Nephron progenitor cell (in vitro differentiated cells): ENCODE data around the gene STING1.
A peak's percentile ranks its signal among the peaks of the same experiment; 100 is the strongest.
"Not testable (repeated sequence)": the region's sequence is repeated elsewhere in the genome, so short reads cannot be mapped to it uniquely, and the experiment has no call there.

Experiments
- DNase-seq: peaks from one replicate; pipeline ENCODE4 v3.0.0; 2021
- H3K27ac Mint-ChIP-seq: 2 replicates; pipeline ENCODE4 v1.8.0; 2021; ENCODE audit warnings: mild to moderate bottlenecking, moderate library complexity, mixed read lengths
- H3K27me3 Mint-ChIP-seq: 2 replicates; pipeline ENCODE4 v1.8.0; 2021; ENCODE audit warnings: mild to moderate bottlenecking, low read depth, mixed read lengths; ENCODE audit not compliant: poor library complexity
- H3K36me3 Mint-ChIP-seq: 2 replicates; pipeline ENCODE4 v1.8.0; 2021; ENCODE audit warnings: low read depth, mixed read lengths
- H3K4me1 Mint-ChIP-seq: 2 replicates; pipeline ENCODE4 v1.8.0; 2021; ENCODE audit warnings: mixed read lengths
- H3K4me3 Mint-ChIP-seq: 2 replicates; pipeline ENCODE4 v1.8.0; 2021; ENCODE audit warnings: mild to moderate bottlenecking, moderate library complexity, mixed read lengths
- H3K9me3 Mint-ChIP-seq: 2 replicates; pipeline ENCODE4 v1.8.0; 2021; ENCODE audit warnings: mild to moderate bottlenecking, moderate library complexity, mixed read lengths
- TF ChIP-seq, protein P1 (sequence below): fragments of 200-600 bp; sonication (generic); IDR thresholded peaks from 2 replicates; pipeline ENCODE4 v1.5.0; 2021; ENCODE audit warnings: antibody characterized with exemption

STING1 gene

DNA sequence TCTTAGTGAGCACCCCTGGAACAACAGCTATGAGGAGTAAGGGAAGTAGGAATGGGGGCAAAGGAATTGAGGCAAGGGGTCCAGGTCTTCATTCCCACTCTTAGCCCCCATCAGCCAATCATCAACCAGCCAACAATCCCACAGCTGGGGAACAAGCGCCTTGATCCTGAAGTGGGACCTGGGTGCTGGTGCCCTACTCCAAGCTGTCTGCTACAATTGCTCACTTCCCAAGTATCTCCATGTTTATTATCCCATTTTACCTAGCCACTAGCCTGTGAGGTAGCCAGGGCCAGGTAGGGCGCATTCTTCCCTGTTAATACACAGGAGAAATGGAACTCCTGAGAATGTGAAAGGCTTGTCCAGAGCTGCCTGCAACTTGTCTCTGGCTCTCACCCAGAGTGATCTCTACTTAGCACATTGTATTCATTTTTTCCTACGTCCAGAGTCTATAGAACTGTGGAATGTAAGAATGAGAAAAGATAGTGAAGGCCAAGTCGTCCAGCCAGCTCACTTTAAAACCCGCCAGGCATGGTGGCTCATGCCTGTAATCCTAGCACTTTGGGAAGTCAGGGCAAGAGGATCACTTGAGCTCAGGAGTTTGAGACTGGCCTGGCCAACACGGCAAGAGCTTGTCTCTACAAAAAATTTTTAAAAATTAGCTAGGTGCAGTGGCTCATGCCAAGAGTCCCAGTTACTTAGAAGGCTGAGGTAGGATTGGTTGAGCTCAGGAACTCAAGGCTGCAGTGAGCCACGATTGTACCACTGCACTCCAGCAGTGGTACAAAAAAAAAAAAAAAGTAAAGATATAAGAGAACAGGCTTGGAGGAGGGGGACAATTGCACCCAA lies 37.0 kb downstream of the STING1 start:
- Mint-ChIP-seq H3K4me1 (peaks cover 21% of the 10 kb centered on the region), H3K27me3 (peaks cover 36% of the 10 kb centered on the region), H3K36me3 (no peaks in the 10 kb centered on the region), H3K9me3 (no peaks in the 10 kb centered on the region), H3K4me3 (no peak overlapping the region), H3K27ac (no peak overlapping the region)
- DNase-seq: no peak
- TF ChIP-seq, protein P1, sequence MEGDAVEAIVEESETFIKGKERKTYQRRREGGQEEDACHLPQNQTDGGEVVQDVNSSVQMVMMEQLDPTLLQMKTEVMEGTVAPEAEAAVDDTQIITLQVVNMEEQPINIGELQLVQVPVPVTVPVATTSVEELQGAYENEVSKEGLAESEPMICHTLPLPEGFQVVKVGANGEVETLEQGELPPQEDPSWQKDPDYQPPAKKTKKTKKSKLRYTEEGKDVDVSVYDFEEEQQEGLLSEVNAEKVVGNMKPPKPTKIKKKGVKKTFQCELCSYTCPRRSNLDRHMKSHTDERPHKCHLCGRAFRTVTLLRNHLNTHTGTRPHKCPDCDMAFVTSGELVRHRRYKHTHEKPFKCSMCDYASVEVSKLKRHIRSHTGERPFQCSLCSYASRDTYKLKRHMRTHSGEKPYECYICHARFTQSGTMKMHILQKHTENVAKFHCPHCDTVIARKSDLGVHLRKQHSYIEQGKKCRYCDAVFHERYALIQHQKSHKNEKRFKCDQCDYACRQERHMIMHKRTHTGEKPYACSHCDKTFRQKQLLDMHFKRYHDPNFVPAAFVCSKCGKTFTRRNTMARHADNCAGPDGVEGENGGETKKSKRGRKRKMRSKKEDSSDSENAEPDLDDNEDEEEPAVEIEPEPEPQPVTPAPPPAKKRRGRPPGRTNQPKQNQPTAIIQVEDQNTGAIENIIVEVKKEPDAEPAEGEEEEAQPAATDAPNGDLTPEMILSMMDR: no peak

DNA sequence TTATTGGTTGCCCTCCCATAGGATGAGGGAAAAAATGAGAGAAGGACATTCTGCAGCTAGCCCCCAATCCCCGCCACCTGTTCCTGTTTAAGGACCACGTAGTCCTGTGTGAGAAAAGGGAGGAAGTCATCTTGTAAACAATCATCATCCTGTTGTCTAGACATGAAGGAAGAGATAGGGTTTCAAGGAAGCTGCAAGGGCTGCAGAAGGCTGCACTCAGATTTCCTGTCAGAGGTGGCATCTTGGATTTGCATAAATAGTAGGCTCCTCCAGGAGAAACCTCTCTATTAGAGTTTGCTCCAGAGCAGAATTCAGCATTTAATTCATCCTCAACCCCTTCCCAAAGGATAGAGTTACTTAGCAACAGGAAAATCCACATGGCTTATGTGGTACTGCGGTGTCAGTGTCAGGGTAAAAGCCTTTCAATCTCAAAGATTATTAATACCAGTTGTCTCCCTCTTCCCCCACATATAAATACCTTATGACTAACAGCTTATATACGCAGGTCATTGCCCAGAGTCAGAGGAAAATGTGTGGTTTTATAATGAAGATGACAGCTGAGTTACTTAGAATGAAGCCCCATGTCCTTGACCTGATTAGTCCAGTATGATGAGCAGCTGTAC lies 38.6 kb downstream of the STING1 start:
- no peak overlapping the region for H3K27ac Mint-ChIP-seq
- no peaks in the 10 kb centered on the region for H3K36me3 Mint-ChIP-seq
- TF ChIP-seq, protein P1: no peak
- no peak overlapping the region for H3K4me3 Mint-ChIP-seq
- DNase-seq: no peak
- H3K4me1 Mint-ChIP-seq: peaks cover 30% of the 10 kb centered on the region
- H3K27me3 Mint-ChIP-seq: peaks cover 31% of the 10 kb centered on the region
- H3K9me3 Mint-ChIP-seq: no peaks in the 10 kb centered on the region

DNA sequence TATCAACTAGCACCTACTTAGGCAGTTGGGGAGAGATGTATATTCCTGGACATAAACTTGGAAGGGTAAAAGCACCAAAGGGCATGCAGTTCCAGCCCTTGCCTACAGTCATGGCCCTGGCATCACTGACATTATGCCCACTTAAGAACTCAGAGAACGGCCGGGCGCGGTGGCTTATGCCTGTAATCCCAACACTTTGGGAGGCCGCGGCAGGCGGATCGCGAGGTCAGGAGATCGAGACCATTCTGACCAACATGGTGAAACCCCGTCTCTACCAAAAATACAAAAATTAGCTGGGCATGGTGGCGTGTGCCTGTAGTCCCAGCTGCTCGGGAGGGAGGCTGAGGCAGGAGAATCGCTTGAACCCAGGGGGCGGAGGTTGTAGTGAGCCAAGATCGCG lies 42.1 kb downstream of the STING1 start:
- H3K9me3 Mint-ChIP-seq, DNase-seq, H3K4me3 Mint-ChIP-seq, H3K27ac Mint-ChIP-seq: not testable (repeated sequence)
- Mint-ChIP-seq H3K27me3 (peaks cover 13% of the 10 kb centered on the region), H3K36me3 (peaks cover 12% of the 10 kb centered on the region), H3K4me1 (peaks cover 45% of the 10 kb centered on the region)

DNA sequence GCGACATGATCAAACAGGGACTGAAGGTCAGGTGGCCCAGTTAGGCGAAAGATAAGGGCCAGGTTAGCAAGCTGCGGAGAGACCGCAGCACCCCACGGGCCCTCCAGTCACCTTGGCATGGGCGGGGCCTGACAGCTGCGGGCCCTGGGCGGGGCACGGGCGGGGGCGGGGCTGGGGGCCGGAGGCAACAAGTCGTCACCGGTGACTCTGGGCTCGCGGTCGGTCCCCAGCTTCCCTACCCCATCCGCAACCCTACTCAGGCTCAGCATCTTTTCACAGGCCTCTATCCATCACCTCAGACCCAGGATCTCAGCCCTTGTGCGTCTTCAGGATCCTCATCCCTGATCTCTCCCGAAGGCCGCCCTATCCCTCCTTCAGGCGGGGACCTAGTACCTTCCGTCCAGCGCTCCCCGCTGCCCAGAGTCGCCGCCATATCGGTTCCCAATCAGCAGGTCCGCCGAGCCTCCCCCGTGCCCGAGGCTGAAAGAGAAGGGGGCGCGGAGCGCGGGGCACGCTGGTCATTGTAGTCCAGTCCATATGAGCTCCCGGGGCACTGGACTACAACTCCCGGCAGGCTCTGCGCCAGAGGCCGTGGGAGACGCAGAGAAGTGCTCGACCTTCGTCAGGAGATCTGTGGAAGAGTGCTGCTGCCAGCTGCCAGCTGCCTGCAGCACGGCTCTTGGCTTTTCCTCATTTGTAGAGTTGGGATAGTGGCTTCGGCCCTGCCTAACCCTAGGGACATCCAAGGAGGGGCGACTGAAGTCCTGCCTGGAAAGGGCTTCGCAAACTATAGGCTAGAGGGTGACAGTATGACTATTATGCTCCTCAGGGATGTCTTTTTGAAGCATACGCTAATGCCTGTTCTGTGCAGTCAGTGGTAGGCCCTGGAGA lies 43.3 kb downstream of the STING1 start, which contains the start of gene DNAJC18:
TSS of gene DNAJC18 (minus strand) at position 513 of the 891 bp plus-strand sequence. CDS start at position 433, 80 bp downstream.
- H3K9me3 Mint-ChIP-seq: no peaks in the 10 kb centered on the region
- H3K36me3 Mint-ChIP-seq: peaks cover 21% of the 10 kb centered on the region

DNA sequence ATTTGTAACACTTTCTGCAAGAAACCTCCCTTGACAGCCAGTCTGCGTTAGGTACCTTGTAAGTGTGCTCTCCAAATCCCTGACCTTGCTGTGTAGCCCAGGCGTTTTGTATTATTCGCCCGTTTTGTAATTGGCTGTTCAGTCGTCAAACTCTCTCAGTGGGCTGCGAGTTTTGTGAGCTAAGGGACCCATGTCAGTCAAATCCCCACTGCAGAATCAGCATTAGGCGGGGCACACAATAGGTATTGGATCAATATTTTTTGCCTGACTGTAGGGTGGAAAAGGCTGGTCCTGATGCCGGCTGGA lies 43.9 kb downstream of the STING1 start:
- H3K4me1 Mint-ChIP-seq: peaks cover 39% of the 10 kb centered on the region
- H3K27ac Mint-ChIP-seq: no peak overlapping the region
- no peaks in the 10 kb centered on the region for H3K9me3 Mint-ChIP-seq
- TF ChIP-seq, protein P1: no peak
- peak overlapping the region; percentile 96 for H3K4me3 Mint-ChIP-seq
- H3K36me3 Mint-ChIP-seq: peaks cover 21% of the 10 kb centered on the region
- DNase-seq: no peak
- peaks cover 12% of the 10 kb centered on the region for H3K27me3 Mint-ChIP-seq

More for the DNA sequence above, 43.3 kb downstream of the STING1 start, which contains the start of gene DNAJC18:
- peak; percentile 95 for DNase-seq
- peak within 1 kb of the TSS; percentile 99 for H3K27ac Mint-ChIP-seq
- peak within 1 kb of the TSS; percentile 96 for H3K4me3 Mint-ChIP-seq
- H3K4me1 Mint-ChIP-seq: peaks cover 45% of the 10 kb centered on the region
- H3K27me3 Mint-ChIP-seq: peaks cover 12% of the 10 kb centered on the region
- TF ChIP-seq, protein P1: no peak

DNA sequence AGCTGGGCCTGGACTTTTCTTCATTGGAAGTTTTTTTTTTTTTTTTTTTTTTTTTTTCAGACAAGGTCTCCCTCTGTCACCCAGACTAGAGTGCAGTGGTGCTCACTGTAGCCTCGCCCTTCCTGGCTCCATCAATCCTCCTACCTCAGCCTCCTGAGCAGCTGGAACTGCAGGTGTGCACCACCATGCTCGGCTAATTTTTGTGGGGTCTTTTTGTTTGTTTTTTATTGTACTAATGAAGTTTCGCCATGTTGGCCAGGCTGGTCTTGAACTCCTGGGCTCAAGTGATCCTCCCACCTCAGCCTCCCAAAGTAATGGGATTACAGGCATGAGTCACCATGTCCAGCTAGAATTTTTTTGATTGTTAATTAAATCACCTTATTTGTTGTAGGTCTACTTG lies 46.9 kb downstream of the STING1 start:
- TF ChIP-seq, protein P1: no peak
- no peaks in the 10 kb centered on the region for H3K9me3 Mint-ChIP-seq
- peaks cover 26% of the 10 kb centered on the region for H3K36me3 Mint-ChIP-seq
- H3K27ac Mint-ChIP-seq: no peak overlapping the region
- H3K4me3 Mint-ChIP-seq: no peak overlapping the region
- H3K4me1 Mint-ChIP-seq: peaks cover 30% of the 10 kb centered on the region
- H3K27me3 Mint-ChIP-seq: no peaks in the 10 kb centered on the region
- no peak for DNase-seq
